ENCODE results near the gene CSRP3.

DNA sequence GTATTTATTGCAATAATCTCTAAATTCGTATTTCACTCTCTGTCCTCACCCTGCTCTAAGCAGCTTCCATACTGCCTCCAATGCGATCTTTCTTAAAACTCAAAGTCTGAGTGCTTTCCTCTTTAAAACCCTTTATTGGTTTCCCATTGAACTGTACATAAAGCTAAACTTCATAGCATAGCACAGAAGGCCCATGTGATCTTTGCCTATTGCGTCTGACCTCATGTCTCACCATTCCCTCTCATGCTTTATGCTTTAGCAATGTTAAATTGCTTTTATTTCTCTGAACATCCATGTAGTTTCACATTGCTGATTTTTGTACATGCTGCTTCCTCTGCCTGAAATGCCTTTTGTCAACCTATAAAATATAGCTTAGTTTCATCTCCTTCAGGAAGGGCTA is 56.5 kb downstream of the CSRP3 start:
- TF ChIP-seq POLR2A (IDR thresholded peaks at IDR 0.05): no peak
- TF ChIP-seq, protein P1, sequence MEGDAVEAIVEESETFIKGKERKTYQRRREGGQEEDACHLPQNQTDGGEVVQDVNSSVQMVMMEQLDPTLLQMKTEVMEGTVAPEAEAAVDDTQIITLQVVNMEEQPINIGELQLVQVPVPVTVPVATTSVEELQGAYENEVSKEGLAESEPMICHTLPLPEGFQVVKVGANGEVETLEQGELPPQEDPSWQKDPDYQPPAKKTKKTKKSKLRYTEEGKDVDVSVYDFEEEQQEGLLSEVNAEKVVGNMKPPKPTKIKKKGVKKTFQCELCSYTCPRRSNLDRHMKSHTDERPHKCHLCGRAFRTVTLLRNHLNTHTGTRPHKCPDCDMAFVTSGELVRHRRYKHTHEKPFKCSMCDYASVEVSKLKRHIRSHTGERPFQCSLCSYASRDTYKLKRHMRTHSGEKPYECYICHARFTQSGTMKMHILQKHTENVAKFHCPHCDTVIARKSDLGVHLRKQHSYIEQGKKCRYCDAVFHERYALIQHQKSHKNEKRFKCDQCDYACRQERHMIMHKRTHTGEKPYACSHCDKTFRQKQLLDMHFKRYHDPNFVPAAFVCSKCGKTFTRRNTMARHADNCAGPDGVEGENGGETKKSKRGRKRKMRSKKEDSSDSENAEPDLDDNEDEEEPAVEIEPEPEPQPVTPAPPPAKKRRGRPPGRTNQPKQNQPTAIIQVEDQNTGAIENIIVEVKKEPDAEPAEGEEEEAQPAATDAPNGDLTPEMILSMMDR (IDR thresholded peaks at IDR 0.05): no peak

Data from right lobe of liver (tissue), 4 donors.